ENCODE measurements around the gene ATG10.

DNA sequence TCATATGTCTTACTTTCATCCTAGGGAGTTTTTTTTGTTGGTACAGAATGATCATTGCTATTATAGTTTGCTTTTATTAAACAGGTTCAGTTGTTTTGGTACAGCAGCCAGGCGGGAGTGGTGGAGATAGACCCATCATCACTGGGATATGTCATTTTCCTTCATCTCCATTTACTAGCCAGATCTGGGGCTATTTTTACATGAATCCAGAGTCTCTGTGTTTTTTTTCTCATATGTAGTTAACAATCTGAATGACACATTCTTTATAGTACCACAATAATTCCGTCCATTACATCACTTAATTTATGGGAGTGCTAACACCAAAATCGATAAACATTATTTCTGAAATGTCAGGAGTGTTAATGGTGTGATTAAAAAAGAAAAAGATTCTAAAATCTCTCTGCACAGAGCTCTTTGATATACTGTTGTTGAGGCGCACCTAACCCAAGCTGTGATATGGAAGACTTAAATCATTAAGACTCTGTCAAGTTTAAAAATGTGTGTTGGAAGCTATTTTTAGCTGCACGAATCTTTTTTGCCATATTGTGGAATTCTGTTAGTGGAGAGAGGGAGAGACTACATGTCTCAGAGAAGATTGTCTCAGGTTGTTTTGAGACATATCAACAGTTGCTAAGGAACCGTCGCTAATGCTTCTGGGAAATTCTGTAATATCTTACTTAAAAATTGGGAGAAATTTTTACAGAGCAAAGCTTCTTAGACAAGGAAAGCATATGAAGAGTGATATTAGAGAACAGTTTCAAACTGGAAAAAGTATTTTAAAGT lies 246.7 kb downstream of the ATG10 start:
- TF ChIP-seq CHD2 (IDR thresholded peaks at IDR 0.05; ENCODE audit: low read length) (no peak), TAF1 (IDR thresholded peaks at IDR 0.05; ENCODE audit: low read depth, low read length) (no peak), SAP30 (IDR thresholded peaks at IDR 0.05; ENCODE audit: insufficient read depth, insufficient replicate concordance, low read length) (no peak), RAD21 (IDR thresholded peaks at IDR 0.05 in 1 of 2, conservative IDR thresholded peaks at IDR 0.05 in 1 of 2; ENCODE audit: low read depth in 2 of 2, low read length in 2 of 2) (no peak)
- TF ChIP-seq, protein P1, sequence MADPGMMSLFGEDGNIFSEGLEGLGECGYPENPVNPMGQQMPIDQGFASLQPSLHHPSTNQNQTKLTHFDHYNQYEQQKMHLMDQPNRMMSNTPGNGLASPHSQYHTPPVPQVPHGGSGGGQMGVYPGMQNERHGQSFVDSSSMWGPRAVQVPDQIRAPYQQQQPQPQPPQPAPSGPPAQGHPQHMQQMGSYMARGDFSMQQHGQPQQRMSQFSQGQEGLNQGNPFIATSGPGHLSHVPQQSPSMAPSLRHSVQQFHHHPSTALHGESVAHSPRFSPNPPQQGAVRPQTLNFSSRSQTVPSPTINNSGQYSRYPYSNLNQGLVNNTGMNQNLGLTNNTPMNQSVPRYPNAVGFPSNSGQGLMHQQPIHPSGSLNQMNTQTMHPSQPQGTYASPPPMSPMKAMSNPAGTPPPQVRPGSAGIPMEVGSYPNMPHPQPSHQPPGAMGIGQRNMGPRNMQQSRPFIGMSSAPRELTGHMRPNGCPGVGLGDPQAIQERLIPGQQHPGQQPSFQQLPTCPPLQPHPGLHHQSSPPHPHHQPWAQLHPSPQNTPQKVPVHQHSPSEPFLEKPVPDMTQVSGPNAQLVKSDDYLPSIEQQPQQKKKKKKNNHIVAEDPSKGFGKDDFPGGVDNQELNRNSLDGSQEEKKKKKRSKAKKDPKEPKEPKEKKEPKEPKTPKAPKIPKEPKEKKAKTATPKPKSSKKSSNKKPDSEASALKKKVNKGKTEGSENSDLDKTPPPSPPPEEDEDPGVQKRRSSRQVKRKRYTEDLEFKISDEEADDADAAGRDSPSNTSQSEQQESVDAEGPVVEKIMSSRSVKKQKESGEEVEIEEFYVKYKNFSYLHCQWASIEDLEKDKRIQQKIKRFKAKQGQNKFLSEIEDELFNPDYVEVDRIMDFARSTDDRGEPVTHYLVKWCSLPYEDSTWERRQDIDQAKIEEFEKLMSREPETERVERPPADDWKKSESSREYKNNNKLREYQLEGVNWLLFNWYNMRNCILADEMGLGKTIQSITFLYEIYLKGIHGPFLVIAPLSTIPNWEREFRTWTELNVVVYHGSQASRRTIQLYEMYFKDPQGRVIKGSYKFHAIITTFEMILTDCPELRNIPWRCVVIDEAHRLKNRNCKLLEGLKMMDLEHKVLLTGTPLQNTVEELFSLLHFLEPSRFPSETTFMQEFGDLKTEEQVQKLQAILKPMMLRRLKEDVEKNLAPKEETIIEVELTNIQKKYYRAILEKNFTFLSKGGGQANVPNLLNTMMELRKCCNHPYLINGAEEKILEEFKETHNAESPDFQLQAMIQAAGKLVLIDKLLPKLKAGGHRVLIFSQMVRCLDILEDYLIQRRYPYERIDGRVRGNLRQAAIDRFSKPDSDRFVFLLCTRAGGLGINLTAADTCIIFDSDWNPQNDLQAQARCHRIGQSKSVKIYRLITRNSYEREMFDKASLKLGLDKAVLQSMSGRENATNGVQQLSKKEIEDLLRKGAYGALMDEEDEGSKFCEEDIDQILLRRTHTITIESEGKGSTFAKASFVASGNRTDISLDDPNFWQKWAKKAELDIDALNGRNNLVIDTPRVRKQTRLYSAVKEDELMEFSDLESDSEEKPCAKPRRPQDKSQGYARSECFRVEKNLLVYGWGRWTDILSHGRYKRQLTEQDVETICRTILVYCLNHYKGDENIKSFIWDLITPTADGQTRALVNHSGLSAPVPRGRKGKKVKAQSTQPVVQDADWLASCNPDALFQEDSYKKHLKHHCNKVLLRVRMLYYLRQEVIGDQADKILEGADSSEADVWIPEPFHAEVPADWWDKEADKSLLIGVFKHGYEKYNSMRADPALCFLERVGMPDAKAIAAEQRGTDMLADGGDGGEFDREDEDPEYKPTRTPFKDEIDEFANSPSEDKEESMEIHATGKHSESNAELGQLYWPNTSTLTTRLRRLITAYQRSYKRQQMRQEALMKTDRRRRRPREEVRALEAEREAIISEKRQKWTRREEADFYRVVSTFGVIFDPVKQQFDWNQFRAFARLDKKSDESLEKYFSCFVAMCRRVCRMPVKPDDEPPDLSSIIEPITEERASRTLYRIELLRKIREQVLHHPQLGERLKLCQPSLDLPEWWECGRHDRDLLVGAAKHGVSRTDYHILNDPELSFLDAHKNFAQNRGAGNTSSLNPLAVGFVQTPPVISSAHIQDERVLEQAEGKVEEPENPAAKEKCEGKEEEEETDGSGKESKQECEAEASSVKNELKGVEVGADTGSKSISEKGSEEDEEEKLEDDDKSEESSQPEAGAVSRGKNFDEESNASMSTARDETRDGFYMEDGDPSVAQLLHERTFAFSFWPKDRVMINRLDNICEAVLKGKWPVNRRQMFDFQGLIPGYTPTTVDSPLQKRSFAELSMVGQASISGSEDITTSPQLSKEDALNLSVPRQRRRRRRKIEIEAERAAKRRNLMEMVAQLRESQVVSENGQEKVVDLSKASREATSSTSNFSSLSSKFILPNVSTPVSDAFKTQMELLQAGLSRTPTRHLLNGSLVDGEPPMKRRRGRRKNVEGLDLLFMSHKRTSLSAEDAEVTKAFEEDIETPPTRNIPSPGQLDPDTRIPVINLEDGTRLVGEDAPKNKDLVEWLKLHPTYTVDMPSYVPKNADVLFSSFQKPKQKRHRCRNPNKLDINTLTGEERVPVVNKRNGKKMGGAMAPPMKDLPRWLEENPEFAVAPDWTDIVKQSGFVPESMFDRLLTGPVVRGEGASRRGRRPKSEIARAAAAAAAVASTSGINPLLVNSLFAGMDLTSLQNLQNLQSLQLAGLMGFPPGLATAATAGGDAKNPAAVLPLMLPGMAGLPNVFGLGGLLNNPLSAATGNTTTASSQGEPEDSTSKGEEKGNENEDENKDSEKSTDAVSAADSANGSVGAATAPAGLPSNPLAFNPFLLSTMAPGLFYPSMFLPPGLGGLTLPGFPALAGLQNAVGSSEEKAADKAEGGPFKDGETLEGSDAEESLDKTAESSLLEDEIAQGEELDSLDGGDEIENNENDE (IDR thresholded peaks at IDR 0.05; ENCODE audit: insufficient replicate concordance, low read length), result no peak

Measured in H1 (cell line).